Thoracic aorta (tissue), 2 donors: ENCODE data around the gene MINDY4B. TPM values are rescaled to one million over a fixed set of nuclear protein-coding genes. Genes with fewer than 3 reads are reported as not detected.

ENCODE experiments used
- ATAC-seq: fragments of 150-250 bp; one replicate; pipeline ENCODE4 v1.8.0; 2017; ENCODE audit warnings: low read depth; ENCODE audit not compliant: insufficient number of reproducible peaks, low FRiP score
- DNase-seq: peaks from one replicate; pipeline ENCODE4 v3.0.0-alpha.2; 2020; ENCODE audit warnings: low spot score
- H3K27ac ChIP-seq, 2 donors: fragments of 200-600 bp; sonication (generic); 1 replicate in 1 of 2; 2 replicates in 1 of 2; pipeline ENCODE4 v1.5.1; 2016; ENCODE audit warnings: mild to moderate bottlenecking in 2 of 2, moderate library complexity in 2 of 2
- H3K27me3 ChIP-seq: fragments of 200-600 bp; sonication (generic); replicated peaks from 2 replicates; pipeline ENCODE4 v1.6.0; 2016; ENCODE audit warnings: mild to moderate bottlenecking; ENCODE audit not compliant: insufficient read depth
- H3K36me3 ChIP-seq: fragments of 200-600 bp; sonication (generic); one replicate; pipeline ENCODE4 v1.5.1; 2016
- H3K4me1 ChIP-seq, 2 donors: fragments of 200-600 bp; sonication (generic); 1 replicate in 1 of 2; 2 replicates in 1 of 2; pipeline versions ENCODE4 v1.5.1 to v1.6.0; 2016; ENCODE audit warnings: low read depth in 2 of 2, mild to moderate bottlenecking in 1 of 2; ENCODE audit not compliant: control insufficient read depth in 1 of 2
- H3K4me3 ChIP-seq: fragments of 200-600 bp; sonication (generic); 2 replicates; pipeline ENCODE4 v1.5.1; 2016; ENCODE audit warnings: mild to moderate bottlenecking
- H3K9me3 ChIP-seq: fragments of 200-600 bp; sonication (generic); 2 replicates; pipeline ENCODE4 v1.5.1; 2016
- total RNA-seq, 2 donors: library from RNA; depleted of rRNA; stranded (reverse); fragments of >200 nt; gene quantifications; one replicate each; pipeline versions ENCODE4 v1.1.0 to v1.2.3, GENCODE V29; 2016
- TF ChIP-seq, protein P1 (sequence below): fragments of 200-600 bp; sonication (generic); IDR thresholded peaks from one replicate; pipeline ENCODE4 v1.5.1; 2019; ENCODE audit warnings: antibody characterized with exemption

The MINDY4B gene
- total RNA-seq, 2 donors from 2014 or later: not detected

DNA sequence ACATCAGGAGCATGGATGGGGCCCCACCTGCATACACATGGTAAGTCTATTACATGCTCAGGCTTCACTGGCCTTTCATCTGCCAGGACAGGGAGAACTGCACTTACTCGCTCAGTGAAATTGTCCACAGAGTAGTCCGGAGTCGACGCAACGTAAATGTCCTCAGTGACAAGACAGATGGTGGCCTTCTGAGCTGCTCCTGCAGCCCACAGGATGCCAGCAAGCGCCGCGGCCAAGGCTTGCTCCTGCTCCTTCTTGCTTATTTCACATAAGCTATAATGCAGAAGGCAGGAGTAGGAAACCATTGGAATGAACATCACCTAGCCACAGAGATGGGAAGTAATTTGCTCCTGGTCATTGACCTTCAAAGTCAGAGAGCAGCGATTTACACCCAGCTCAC, 14.4 kb downstream of the MINDY4B start:
- Histone ChIP-seq H3K9me3 (no peaks in the 10 kb centered on the region), H3K36me3 (no peaks in the 10 kb centered on the region), H3K4me1 (no peaks in the 10 kb centered on the region), H3K27ac (no peak overlapping the region), H3K4me3 (no peak overlapping the region), H3K27me3 (no peaks in the 10 kb centered on the region)
- ATAC-seq (no peak), DNase-seq (no peak)
- TF ChIP-seq, protein P1, sequence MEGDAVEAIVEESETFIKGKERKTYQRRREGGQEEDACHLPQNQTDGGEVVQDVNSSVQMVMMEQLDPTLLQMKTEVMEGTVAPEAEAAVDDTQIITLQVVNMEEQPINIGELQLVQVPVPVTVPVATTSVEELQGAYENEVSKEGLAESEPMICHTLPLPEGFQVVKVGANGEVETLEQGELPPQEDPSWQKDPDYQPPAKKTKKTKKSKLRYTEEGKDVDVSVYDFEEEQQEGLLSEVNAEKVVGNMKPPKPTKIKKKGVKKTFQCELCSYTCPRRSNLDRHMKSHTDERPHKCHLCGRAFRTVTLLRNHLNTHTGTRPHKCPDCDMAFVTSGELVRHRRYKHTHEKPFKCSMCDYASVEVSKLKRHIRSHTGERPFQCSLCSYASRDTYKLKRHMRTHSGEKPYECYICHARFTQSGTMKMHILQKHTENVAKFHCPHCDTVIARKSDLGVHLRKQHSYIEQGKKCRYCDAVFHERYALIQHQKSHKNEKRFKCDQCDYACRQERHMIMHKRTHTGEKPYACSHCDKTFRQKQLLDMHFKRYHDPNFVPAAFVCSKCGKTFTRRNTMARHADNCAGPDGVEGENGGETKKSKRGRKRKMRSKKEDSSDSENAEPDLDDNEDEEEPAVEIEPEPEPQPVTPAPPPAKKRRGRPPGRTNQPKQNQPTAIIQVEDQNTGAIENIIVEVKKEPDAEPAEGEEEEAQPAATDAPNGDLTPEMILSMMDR: no peak

DNA sequence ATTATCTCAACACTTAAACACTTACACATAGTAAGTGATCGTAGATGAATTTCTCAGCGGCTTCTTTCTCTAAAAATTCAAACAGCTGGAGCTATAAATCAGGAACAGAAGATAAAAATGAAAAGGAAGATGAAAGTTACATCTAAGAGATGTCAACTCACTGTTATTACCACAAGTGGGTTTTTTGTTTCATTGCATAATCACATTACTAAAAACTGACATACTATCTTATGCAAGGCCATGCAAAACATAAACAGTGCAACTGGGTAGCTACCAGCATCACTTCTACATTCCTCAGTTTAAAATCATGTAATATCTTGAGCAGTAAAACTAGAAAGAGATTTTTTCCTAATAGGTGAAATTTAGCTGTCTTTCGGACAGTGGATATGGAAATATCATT, 14.9 kb downstream of the MINDY4B start:
- H3K9me3 ChIP-seq: no peaks in the 10 kb centered on the region
- no peak for ATAC-seq
- H3K27me3 ChIP-seq: no peaks in the 10 kb centered on the region
- no peak overlapping the region for H3K27ac ChIP-seq
- H3K4me1 ChIP-seq: no peaks in the 10 kb centered on the region
- no peak overlapping the region for H3K4me3 ChIP-seq
- no peak for DNase-seq
- TF ChIP-seq, protein P1: no peak
- H3K36me3 ChIP-seq: no peaks in the 10 kb centered on the region

DNA sequence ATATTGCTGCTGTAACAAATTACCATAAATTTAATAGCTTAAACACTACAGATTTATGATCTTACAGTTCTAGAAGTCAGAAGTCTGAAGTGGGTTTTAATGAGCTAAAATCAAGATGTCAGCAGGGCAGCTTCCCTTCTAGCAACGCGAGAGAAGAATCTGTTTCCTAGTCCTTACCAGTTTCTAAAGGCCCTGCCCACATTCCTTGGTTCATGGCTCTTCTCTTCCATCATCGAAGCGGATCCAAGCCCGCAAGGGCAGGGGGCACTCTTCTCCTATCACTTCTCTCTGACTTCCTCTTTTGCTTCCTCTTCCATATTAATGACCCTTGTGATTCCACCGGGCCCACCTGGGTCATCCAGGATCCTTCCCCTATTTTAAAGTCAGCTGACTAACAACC, 16.1 kb downstream of the MINDY4B start:
- no peaks in the 10 kb centered on the region for H3K27me3 ChIP-seq
- TF ChIP-seq, protein P1: no peak
- H3K4me3 ChIP-seq: no peak overlapping the region
- ATAC-seq (no peak), DNase-seq (no peak)
- no peak overlapping the region for H3K27ac ChIP-seq
- H3K4me1 ChIP-seq: no peaks in the 10 kb centered on the region
- H3K9me3 ChIP-seq: no peaks in the 10 kb centered on the region
- no peaks in the 10 kb centered on the region for H3K36me3 ChIP-seq

DNA sequence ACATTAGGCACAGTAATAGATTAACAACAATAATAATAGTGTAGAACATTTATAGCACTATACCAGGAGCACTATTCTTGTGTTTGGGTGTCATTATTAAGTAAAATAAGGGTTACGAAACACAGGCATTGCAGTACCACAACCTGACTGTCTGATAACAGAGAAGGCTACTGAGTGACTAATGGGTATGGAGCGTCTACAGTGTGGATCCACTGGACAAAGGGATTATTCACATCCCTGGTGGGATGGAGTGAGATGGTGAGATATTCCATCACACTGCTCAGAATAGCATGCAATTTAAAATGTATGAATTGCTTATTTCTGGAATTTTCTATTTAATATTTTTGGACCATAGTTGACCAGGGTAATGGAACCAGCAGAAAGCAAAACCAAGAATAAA, 18.2 kb downstream of the MINDY4B start:
- TF ChIP-seq, protein P1: no peak
- H3K4me3 ChIP-seq: no peak overlapping the region
- DNase-seq: no peak
- no peak for ATAC-seq
- no peak overlapping the region for H3K27ac ChIP-seq
- no peaks in the 10 kb centered on the region for H3K4me1 ChIP-seq
- no peaks in the 10 kb centered on the region for H3K36me3 ChIP-seq
- H3K27me3 ChIP-seq: no peaks in the 10 kb centered on the region
- no peaks in the 10 kb centered on the region for H3K9me3 ChIP-seq

DNA sequence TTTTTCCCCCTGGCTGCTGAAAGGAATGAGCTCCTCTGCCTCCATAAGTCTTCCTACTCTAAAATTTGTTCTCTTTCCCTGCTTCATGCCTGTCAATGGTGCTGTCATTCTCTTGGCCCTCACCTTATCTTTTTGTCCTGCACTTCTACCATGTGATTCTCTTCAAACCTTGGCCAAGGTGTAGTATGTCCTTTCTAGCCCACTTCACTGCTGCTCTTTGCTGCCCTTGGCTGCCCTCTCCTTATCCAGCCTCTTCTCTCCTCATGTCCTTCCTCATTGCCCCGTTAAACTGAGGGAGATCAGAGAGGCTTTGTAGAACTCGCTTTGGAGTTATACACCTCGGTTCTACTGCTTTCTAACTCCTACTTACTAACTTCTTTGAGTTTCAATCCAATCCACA, 19.7 kb downstream of the MINDY4B start:
- no peak overlapping the region for H3K27ac ChIP-seq
- H3K4me3 ChIP-seq: no peak overlapping the region
- no peaks in the 10 kb centered on the region for H3K9me3 ChIP-seq
- no peaks in the 10 kb centered on the region for H3K36me3 ChIP-seq
- H3K27me3 ChIP-seq: no peaks in the 10 kb centered on the region
- H3K4me1 ChIP-seq: no peaks in the 10 kb centered on the region
- ATAC-seq: no peak
- TF ChIP-seq, protein P1: no peak
- DNase-seq: no peak
